Thoracic aorta endothelial cell (primary cell): Measurements from ENCODE around the gene OTOR. TPM values are rescaled to one million over a fixed set of nuclear protein-coding genes. Genes with fewer than 3 reads are reported as not detected.

ENCODE experiments used
- total RNA-seq: library from RNA; depleted of rRNA; stranded (reverse); fragments of >200 nt; gene quantifications from 2 replicates; pipeline ENCODE4 v1.2.3, GENCODE V29; 2012

OTOR gene, protein sequence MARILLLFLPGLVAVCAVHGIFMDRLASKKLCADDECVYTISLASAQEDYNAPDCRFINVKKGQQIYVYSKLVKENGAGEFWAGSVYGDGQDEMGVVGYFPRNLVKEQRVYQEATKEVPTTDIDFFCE
- not detected in 2 replicates for total RNA-seq

DNA sequence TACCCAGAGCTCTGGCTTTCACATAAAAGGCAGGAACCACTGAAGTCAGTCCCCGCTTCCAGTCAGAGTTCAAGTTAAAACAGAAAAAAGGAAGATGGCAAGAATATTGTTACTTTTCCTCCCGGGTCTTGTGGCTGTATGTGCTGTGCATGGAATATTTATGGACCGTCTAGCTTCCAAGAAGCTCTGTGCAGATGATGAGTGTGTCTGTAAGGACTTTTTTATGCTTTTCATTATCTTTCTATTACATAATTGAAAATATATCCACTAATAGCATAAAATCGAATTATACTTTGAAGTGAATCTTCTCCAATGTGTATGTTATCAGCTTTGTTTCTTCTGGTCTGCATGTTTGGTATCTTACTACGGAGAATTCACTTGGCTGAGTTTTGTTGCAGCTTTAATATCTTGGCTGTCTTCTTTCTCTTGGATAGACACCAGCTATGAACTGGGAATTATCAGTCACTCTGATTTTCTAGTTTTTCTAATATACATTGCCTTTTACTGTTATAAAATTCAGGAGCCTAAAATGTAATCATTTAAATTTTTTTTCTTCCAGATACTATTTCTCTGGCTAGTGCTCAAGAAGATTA is at the start of gene OTOR:
Gene OTOR (plus strand): TSS at position 51 of the 593 bp plus-strand sequence. CDS start 44 bp downstream, at position 95.

DNA sequence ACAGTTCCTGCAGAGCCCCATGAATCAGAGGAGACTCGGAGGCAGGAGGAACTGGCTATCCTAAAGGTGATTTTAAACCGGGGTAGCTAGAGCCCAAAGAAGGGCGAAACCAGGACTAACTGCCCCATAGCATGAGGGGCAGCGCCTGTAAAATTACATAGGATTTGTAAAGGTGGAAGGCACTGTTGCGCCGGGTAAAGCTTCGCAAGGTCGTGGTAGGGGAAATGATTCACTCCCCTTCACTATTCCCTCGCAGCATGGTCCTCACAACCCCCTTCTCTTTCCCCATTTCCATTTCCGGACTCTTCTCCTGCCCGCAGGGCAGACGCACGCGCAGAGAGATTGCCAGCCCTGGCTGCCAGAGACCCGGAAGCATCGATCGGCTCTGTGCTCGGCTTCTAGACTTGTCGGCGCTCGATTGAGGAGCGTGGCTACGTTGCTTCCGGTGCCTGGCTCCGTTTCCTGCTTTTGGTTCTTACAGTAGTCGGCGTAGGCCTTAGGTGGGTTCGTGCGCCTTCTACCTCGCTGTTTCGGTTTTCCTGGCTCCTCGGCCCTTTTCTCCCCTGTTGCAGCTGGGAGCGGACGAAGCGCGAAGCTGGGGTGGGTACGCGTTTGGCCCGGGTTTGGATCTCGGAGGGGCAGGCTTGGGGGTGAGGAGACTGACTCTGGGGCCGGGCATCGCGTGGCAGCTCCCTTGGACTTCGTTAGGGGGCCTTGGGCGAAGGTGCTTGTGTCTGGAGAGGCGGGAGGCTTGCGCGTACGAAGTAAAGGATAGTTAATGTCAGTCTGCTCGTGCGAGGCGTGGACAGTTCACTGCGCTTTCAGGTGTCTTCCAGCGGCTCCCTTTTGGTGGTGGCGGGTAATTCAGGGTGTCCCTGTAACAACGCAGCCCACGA is 18.3 kb upstream of the OTOR start, which contains the start of gene SNRPB2:
Gene SNRPB2 (plus strand): TSS at position 462 of the 896 bp plus-strand sequence. CDS start 1,677 bp downstream, outside the sequence.

Other genes starting within 250 kb of the OTOR start
- 9.4 and 11.6 TPM in 2 replicates for gene KIF16B, start 174.9 kb upstream of the OTOR start, total RNA-seq
- 78.9 and 104 TPM in 2 replicates for gene SNRPB2, start 18.3 kb upstream of the OTOR start, total RNA-seq